Lung (tissue), 12 donors: Measurements from ENCODE around the gene RGL1. TPM values are rescaled to one million over a fixed set of nuclear protein-coding genes. Genes with fewer than 3 reads are reported as not detected.

ENCODE experiments used
- ATAC-seq: fragments of 200-7000 bp; cut with Tn5 transposase; one replicate; pipeline ENCODE4 v1.9.1; 2020; ENCODE audit warnings: moderate number of reproducible peaks; ENCODE audit not compliant: insufficient read depth, low FRiP score
- DNase-seq, 3 donors: peaks; one replicate each; pipeline ENCODE4 v3.0.0-alpha.2; 2013 to 2017
- H3K27ac ChIP-seq, 2 donors: one replicate each; pipeline ENCODE4 v1.5.1; 2013; ENCODE audit warnings: mild to moderate bottlenecking in 2 of 2, moderate library complexity in 2 of 2, control low read depth in 1 of 2, inconsistent platforms in 1 of 2, low read depth in 1 of 2, low read length in 1 of 2
- H3K27me3 ChIP-seq, 3 donors: one replicate each; pipeline ENCODE4 v1.5.1; 2013; ENCODE audit warnings: low read length in 2 of 3; ENCODE audit not compliant: control insufficient read depth in 3 of 3, insufficient read depth in 3 of 3
- H3K36me3 ChIP-seq, 4 donors: one replicate each; pipeline ENCODE4 v1.5.1; 2013; ENCODE audit warnings: low read length in 4 of 4, mild to moderate bottlenecking in 1 of 4, moderate library complexity in 1 of 4; ENCODE audit not compliant: control insufficient read depth in 4 of 4, insufficient read depth in 4 of 4
- H3K4me1 ChIP-seq, 5 donors: one replicate each; pipeline ENCODE4 v1.5.1; 2013; ENCODE audit warnings: low read length in 5 of 5, mild to moderate bottlenecking in 2 of 5, moderate library complexity in 1 of 5; ENCODE audit not compliant: control insufficient read depth in 5 of 5, insufficient read depth in 5 of 5
- H3K4me3 ChIP-seq: one replicate; pipeline ENCODE4 v1.5.1; 2013; ENCODE audit warnings: mild to moderate bottlenecking, control low read depth, moderate library complexity
- H3K9ac ChIP-seq, 2 donors: one replicate each; pipeline ENCODE4 v1.5.1; 2013; ENCODE audit warnings: low read length in 2 of 2, control low read depth in 1 of 2; ENCODE audit not compliant: insufficient read depth in 1 of 2
- H3K9me3 ChIP-seq, 4 donors: one replicate each; pipeline ENCODE4 v1.5.1; 2013; ENCODE audit warnings: low read length in 3 of 4, mild to moderate bottlenecking in 1 of 4, moderate library complexity in 1 of 4; ENCODE audit not compliant: control insufficient read depth in 4 of 4, insufficient read depth in 3 of 4
- CTCF ChIP-seq: IDR thresholded peaks from 2 replicates; pipeline ENCODE4 v1.5.1; 2012; ENCODE audit warnings: mild to moderate bottlenecking; ENCODE audit errors: control extremely low read depth, extremely low read depth
- WGBS, 2 donors: extraction: QIAGEN DNeasy Blood & Tissue Kit; methylation state at CpG; one replicate each; pipeline ENCODE4 v1.1.7; 2013; 5-methylcytosine and 5-hydroxymethylcytosine counted together
- polyA plus RNA-seq, 2 donors: library from polyadenylated mRNA; stranded (reverse); fragments of 200-250 nt; gene quantifications; one replicate each; pipeline ENCODE4 v1.2.1, GENCODE V29; 2013
- total RNA-seq, 2 donors: library from RNA; depleted of rRNA in 1 of 2; stranded (reverse); fragments of >200 nt in 1 of 2; gene quantifications; one replicate each; pipeline ENCODE4 v1.2.1, GENCODE V29; 2014 to 2021
- donor health status: control.
- donor health status: control.
- donor health status: Bipolar disorder and iron deficiency.
- donor health status: healthy.
- donor health status: DM: yes; HTN: yes; CAD: no.

RGL1 gene
- total and polyA plus RNA-seq, 4 donors = 9.6 to 49.4 (median 35.2) TPM

- Histone ChIP-seq H3K9ac (no peak overlapping the region), H3K4me1 (peaks cover 0 to 16% (median 3%) of the 10 kb centered on the region in 5 donors), H3K9me3 (peaks cover 0 to 4% (median 0%) of the 10 kb centered on the region in 4 donors), H3K36me3 (no peaks in the 10 kb centered on the region), H3K27me3 (no peaks in the 10 kb centered on the region), H3K27ac (no peak overlapping the region), H3K4me3 (no peak overlapping the region)
- TF ChIP-seq CTCF = no peak
- DNase-seq = no peak
- WGBS, 2 donors = 96 to 99% methylated on average over 2 of the region's 2 CpGs
- ATAC-seq = no peak
Measured at GRCh38 chr1:183801649-183802048, 3.3 kb upstream of the RGL1 start.

GRCh38 chr1:183804387-183804786, 533 bp upstream of the RGL1 start:
- Histone ChIP-seq H3K9ac (peak overlapping the region; percentile 92 to 98), H3K9me3 (peaks cover 0 to 4% (median 0%) of the 10 kb centered on the region in 4 donors), H3K4me3 (no peak overlapping the region), H3K4me1 (peaks cover 4 to 39% (median 6%) of the 10 kb centered on the region in 5 donors), H3K27me3 (no peaks in the 10 kb centered on the region), H3K36me3 (peaks cover 0 to 14% (median 5%) of the 10 kb centered on the region in 4 donors), H3K27ac (peak overlapping the region in 1 of 2 donors; percentile 97)
- TF ChIP-seq CTCF = no peak
- WGBS, 2 donors = 46 to 61% methylated on average over 5 of the region's 5 CpGs
- peak in 2 of 3 donors; percentile 50 to 64 for DNase-seq
- ATAC-seq = no peak

DNA sequence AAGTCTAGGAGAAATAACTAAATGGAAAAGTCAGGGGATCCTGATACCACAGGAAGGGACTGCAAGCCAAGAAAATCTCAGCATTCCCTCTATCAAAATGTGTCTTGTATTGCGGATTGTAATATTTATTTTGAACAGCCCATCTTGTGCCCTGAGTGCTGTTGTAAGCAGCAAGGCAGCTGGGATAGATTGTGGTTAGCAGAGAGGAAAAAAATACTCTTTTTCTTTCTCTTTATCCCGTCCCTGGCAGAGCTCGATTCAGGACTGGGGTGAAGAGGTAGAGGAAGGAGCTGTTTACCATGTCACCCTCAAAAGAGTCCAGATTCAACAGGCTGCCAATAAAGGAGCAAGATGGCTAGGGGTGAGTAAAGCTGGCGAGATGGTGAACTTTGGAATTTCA, 1.2 kb downstream of the RGL1 start:
- ATAC-seq (no peak), DNase-seq (peak; percentile 32 to 78 (median 70))
- H3K36me3 ChIP-seq = peaks cover 0 to 23% (median 5%) of the 10 kb centered on the region in 4 donors
- TF ChIP-seq CTCF = no peak
- H3K4me1 ChIP-seq = peaks cover 4 to 49% (median 9%) of the 10 kb centered on the region in 5 donors
- H3K9ac ChIP-seq = peak overlapping the region; percentile 92 to 98
- H3K9me3 ChIP-seq = peaks cover 0 to 4% (median 0%) of the 10 kb centered on the region in 4 donors
- WGBS, 2 donors = 20 to 30% methylated on average over 4 of the region's 4 CpGs
- H3K27ac ChIP-seq = peak overlapping the region; percentile 35 to 56
- no peaks in the 10 kb centered on the region for H3K27me3 ChIP-seq
- H3K4me3 ChIP-seq = peak overlapping the region; percentile 27

- H3K4me3 ChIP-seq = peak overlapping the region; percentile 10
- H3K36me3 ChIP-seq = peaks cover 0 to 23% (median 5%) of the 10 kb centered on the region in 4 donors
- 47 to 78% methylated on average over 1 of the region's 1 CpG for WGBS, 2 donors
- no peaks in the 10 kb centered on the region for H3K27me3 ChIP-seq
- H3K9ac ChIP-seq = peak overlapping the region; percentile 92 to 98
- TF ChIP-seq CTCF = no peak
- peak in 1 of 3 donors; percentile 33 for DNase-seq
- H3K9me3 ChIP-seq = peaks cover 0 to 2% (median 0%) of the 10 kb centered on the region in 4 donors
- H3K27ac ChIP-seq = peak overlapping the region in 1 of 2 donors; percentile 46
- ATAC-seq = no peak
- H3K4me1 ChIP-seq = peaks cover 4 to 54% (median 9%) of the 10 kb centered on the region in 5 donors
Measured at GRCh38 chr1:183806675-183807074, 1.8 kb downstream of the RGL1 start.
